Measurements from ENCODE around the gene ALPK1.

GRCh38 chr4:112357897-112358296 lies 60.7 kb downstream of the ALPK1 start:
- TF ChIP-seq CTCF (conservative IDR thresholded peaks at IDR 0.05) (no peak), ZFX (IDR thresholded peaks at IDR 0.05) (no peak)

All from C4-2B (cell line).